ENCODE data around the gene CCDC124. TPM values are rescaled to one million over a fixed set of nuclear protein-coding genes. Genes with fewer than 3 reads are reported as not detected.

The CCDC124 gene
- total RNA-seq, 1 donor from 2014 or later: 15.7 TPM

DNA sequence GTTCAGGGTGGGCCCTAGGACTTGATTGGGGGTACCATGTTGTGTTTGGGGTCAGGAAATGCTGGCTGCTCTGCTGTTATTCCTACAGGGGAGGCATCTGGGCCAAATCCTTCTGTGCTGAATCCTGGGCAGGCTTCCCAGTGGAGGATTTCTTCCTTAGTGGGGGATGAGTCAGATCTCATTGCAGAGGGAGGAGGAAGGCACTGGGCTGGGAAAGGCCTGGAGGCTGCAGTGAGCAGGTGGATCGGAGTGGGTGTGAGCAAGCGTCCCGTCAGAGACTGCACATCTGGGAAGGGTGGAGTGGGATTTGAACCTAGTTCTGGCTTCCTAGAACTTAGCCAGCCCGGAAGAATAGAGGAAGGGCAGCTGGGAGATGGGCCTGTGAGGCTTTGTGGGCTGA is 11.5 kb downstream of the CCDC124 start:
- Histone ChIP-seq H3K4me3 (ENCODE audit: low read length in 3 of 3) (no peak overlapping the region), H3K36me3 (ENCODE audit: control insufficient read depth in 3 of 3, insufficient read depth in 3 of 3, low read length in 3 of 3) (peaks cover 3 to 10% (median 9%) of the 10 kb centered on the region in 3 donors), H3K27me3 (ENCODE audit: control insufficient read depth in 3 of 3, insufficient read depth in 3 of 3, low read length in 3 of 3) (peaks cover 3 to 5% (median 4%) of the 10 kb centered on the region in 3 donors), H3K27ac (ENCODE audit: low read depth, low read length) (no peak overlapping the region), H3K9ac (ENCODE audit: low read depth in 1 of 3, low read length in 3 of 3) (peak overlapping the region in 1 of 3 donors; percentile 16), H3K4me1 (ENCODE audit: control insufficient read depth in 3 of 3, insufficient read depth in 3 of 3, low read length in 3 of 3) (peaks cover 4 to 12% (median 8%) of the 10 kb centered on the region in 3 donors), H3K9me3 (ENCODE audit: control insufficient read depth in 3 of 3, low read length in 3 of 3) (no peaks in the 10 kb centered on the region)

DNA sequence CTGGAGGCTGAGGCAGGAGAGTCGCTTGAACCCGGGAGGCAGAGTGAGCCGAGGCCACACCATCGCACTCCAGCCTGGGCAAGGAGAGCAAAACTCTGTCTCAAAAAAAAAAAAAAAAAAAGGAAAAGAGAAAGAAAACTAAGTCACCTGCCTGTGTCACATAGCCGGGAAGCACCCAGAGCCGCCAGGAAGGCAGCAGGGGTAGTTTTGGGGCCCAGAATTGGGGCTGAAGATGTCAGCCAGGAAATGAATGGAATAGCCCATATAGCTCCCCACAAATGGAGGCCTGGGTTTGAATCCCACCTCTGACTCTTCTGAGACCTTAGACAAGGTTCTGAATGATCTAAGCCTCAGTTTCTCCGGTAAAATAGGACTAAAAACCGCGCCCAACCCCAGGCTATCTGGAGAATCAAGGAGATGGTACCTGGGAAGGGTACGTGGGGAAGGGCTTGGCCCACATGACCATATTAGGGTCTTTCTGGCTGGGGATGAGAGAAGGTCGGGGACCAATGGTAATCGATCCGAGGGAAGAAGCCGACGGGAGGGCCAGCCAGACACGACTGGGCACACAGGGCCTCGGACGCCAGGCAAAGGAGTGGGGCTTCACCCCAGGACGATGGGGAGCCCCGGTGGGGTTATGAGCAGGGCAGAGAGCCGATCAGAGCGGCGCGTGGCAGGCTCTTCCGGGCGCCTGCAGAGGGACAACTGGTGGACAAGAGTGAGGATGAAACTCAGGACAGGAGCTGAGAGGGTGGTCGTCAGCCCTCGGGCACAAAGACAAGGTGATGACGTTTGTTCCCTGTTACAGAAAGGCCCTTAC is 14.4 kb downstream of the CCDC124 start:
- Histone ChIP-seq H3K9me3 (ENCODE audit: control insufficient read depth in 3 of 3, low read length in 3 of 3) (no peaks in the 10 kb centered on the region), H3K4me1 (ENCODE audit: control insufficient read depth in 3 of 3, insufficient read depth in 3 of 3, low read length in 3 of 3) (peaks cover 12 to 35% (median 31%) of the 10 kb centered on the region in 3 donors), H3K9ac (ENCODE audit: low read depth in 1 of 3, low read length in 3 of 3) (peak overlapping the region in 2 of 3 donors; percentile 68 to 69), H3K36me3 (ENCODE audit: control insufficient read depth in 3 of 3, insufficient read depth in 3 of 3, low read length in 3 of 3) (peaks cover 0 to 3% (median 0%) of the 10 kb centered on the region in 3 donors), H3K27me3 (ENCODE audit: control insufficient read depth in 3 of 3, insufficient read depth in 3 of 3, low read length in 3 of 3) (peaks cover 28 to 34% (median 32%) of the 10 kb centered on the region in 3 donors), H3K4me3 (ENCODE audit: low read length in 3 of 3) (peak overlapping the region; percentile 69 to 75 (median 72)), H3K27ac (ENCODE audit: low read depth, low read length) (no peak overlapping the region)

DNA sequence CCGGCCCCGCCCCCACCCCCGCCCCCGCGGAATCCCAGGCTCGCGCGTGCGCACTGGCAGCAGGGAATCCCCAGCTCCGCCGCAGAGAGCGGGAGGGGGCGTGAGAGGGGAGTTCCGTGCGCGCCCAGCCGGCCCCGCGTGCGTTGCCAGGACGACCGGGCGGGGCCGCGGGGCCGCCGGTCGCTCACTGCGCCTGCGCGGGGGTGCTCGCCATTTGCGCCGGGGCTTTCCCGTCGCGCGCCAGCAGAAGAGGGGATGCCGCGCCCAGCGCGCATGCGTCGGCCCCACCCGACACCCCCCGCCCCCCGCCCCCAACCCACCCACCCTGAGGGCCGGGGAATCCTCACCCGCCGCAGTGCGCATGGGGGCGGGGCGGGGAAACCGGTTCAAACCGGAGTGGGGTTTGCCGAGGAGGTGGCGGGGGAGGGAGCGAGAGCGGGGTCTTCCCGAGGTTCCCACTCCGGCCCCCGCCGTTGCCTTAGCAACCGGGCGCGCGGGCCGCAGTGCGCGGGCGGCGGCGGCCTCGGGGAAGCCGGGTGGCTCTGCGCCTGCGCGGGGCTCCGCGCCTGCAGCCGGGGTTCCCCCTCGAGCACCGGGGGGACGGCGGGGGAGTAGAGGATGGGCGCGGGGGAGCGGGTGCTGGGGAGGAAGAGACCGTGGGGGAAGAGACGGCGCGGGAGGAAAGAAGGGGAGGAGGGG is 15.1 kb downstream of the CCDC124 start:
- Histone ChIP-seq H3K27ac (ENCODE audit: low read depth, low read length) (no peak overlapping the region), H3K9me3 (ENCODE audit: control insufficient read depth in 3 of 3, low read length in 3 of 3) (no peaks in the 10 kb centered on the region), H3K27me3 (ENCODE audit: control insufficient read depth in 3 of 3, insufficient read depth in 3 of 3, low read length in 3 of 3) (peaks cover 35 to 42% (median 40%) of the 10 kb centered on the region in 3 donors), H3K9ac (ENCODE audit: low read depth in 1 of 3, low read length in 3 of 3) (no peak overlapping the region), H3K4me1 (ENCODE audit: control insufficient read depth in 3 of 3, insufficient read depth in 3 of 3, low read length in 3 of 3) (peaks cover 18 to 42% (median 37%) of the 10 kb centered on the region in 3 donors), H3K36me3 (ENCODE audit: control insufficient read depth in 3 of 3, insufficient read depth in 3 of 3, low read length in 3 of 3) (peaks cover 0 to 3% (median 0%) of the 10 kb centered on the region in 3 donors), H3K4me3 (ENCODE audit: low read length in 3 of 3) (peak overlapping the region; percentile 69 to 75 (median 72))

DNA sequence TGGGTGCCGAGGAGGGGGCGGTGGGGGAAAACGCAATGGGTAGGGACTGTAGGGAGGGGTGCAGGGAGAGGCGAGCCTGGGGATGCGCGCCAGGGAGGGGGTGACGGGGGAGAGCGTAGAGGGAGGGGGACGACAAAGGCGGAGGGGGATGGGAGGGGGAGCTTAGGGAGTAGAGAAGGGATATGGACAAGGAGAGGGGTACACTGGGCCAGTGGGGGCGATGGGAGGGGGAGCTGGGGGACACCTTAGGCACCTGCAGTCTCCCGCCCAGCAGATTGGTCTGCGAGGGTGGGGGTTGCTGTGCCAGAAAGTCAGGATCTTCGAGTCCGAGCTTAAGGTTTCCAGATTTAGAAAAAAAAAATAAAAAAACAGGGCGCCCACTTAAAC is 15.7 kb downstream of the CCDC124 start:
- Histone ChIP-seq H3K27ac (ENCODE audit: low read depth, low read length) (no peak overlapping the region), H3K4me3 (ENCODE audit: low read length in 3 of 3) (peak overlapping the region in 1 of 3 donors; percentile 20), H3K4me1 (ENCODE audit: control insufficient read depth in 3 of 3, insufficient read depth in 3 of 3, low read length in 3 of 3) (peaks cover 18 to 42% (median 37%) of the 10 kb centered on the region in 3 donors), H3K9ac (ENCODE audit: low read depth in 1 of 3, low read length in 3 of 3) (no peak overlapping the region), H3K9me3 (ENCODE audit: control insufficient read depth in 3 of 3, low read length in 3 of 3) (no peaks in the 10 kb centered on the region), H3K36me3 (ENCODE audit: control insufficient read depth in 3 of 3, insufficient read depth in 3 of 3, low read length in 3 of 3) (peaks cover 0 to 3% (median 0%) of the 10 kb centered on the region in 3 donors), H3K27me3 (ENCODE audit: control insufficient read depth in 3 of 3, insufficient read depth in 3 of 3, low read length in 3 of 3) (peaks cover 41 to 47% (median 46%) of the 10 kb centered on the region in 3 donors)

DNA sequence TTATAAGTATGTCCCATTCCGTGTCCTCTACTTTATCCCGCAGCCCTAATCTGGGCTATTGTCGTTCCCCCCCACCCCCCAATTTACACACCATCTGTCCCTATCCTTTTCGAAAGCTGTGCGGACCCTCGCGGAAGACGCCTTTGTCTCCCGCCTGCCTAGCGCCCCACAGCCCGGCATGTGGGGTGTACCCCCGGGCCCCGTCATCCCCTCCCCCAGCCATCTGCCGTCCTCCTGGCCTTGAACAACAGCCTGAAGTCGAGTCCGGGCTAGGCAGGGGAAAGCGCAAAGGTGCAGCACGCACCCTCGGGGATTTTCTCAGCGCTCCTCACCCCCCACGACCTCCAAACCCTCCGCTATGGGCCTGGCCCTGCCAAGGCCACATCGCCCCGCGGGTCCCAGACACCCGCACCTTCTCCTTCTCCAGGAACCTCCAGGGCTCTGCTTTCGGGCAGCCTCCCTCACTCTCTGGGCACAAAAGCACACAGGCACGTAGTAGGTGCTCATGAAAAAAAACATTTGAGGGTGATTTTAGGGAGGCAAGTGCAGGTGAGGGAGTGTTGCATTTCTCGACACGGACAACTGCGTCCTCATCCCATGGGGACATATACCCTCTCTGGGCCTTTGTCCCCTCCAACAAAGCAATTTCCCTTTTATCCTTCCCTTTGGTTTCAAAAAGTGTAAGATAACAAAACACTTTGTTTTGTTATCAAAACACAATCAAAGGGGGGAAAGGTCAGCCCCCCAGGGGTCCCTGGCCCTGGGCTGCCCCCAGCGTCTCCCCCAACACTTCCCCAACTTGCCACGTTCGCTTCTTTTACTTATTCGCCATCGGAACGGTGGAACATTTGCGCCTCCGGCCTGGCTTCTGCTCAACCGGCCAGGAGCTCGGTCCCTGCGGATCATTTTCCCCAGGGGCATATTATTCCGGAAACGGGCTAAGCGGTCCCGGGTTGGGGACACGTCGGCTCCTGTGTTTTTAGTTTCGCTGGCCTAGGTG is 16.4 kb downstream of the CCDC124 start:
- Histone ChIP-seq H3K36me3 (ENCODE audit: control insufficient read depth in 3 of 3, insufficient read depth in 3 of 3, low read length in 3 of 3) (no peaks in the 10 kb centered on the region), H3K27ac (ENCODE audit: low read depth, low read length) (no peak overlapping the region), H3K27me3 (ENCODE audit: control insufficient read depth in 3 of 3, insufficient read depth in 3 of 3, low read length in 3 of 3) (peaks cover 47 to 55% (median 53%) of the 10 kb centered on the region in 3 donors), H3K9ac (ENCODE audit: low read depth in 1 of 3, low read length in 3 of 3) (no peak overlapping the region), H3K9me3 (ENCODE audit: control insufficient read depth in 3 of 3, low read length in 3 of 3) (no peaks in the 10 kb centered on the region), H3K4me3 (ENCODE audit: low read length in 3 of 3) (no peak overlapping the region), H3K4me1 (ENCODE audit: control insufficient read depth in 3 of 3, insufficient read depth in 3 of 3, low read length in 3 of 3) (peaks cover 18 to 42% (median 37%) of the 10 kb centered on the region in 3 donors)

DNA sequence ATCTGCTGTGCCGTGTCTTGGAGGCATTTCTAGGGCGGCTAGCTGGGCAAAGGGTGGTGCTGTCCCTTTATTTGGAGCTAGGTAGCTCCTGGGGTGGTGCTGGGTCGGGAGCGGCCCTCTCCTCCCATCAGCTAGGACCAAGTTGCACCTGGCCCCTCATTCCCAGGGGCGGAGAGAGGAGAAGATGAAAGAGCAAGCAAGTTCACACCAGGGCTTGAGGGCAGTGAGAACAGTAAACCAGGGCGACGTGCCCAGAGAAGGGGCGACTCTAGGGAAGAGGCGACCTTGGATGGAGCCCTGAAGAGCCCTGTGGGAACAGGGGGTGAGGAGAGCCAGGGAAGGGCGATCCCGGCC is 17.1 kb downstream of the CCDC124 start:
- H3K4me3 ChIP-seq (ENCODE audit: low read length in 3 of 3): peak overlapping the region in 1 of 3 donors; percentile 22
- H3K9ac ChIP-seq (ENCODE audit: low read depth in 1 of 3, low read length in 3 of 3): no peak overlapping the region
- no peaks in the 10 kb centered on the region for H3K9me3 ChIP-seq (ENCODE audit: control insufficient read depth in 3 of 3, low read length in 3 of 3)
- no peak overlapping the region for H3K27ac ChIP-seq (ENCODE audit: low read depth, low read length)
- peaks cover 18 to 42% (median 37%) of the 10 kb centered on the region in 3 donors for H3K4me1 ChIP-seq (ENCODE audit: control insufficient read depth in 3 of 3, insufficient read depth in 3 of 3, low read length in 3 of 3)
- no peaks in the 10 kb centered on the region for H3K36me3 ChIP-seq (ENCODE audit: control insufficient read depth in 3 of 3, insufficient read depth in 3 of 3, low read length in 3 of 3)
- peaks cover 53 to 62% (median 60%) of the 10 kb centered on the region in 3 donors for H3K27me3 ChIP-seq (ENCODE audit: control insufficient read depth in 3 of 3, insufficient read depth in 3 of 3, low read length in 3 of 3)

DNA sequence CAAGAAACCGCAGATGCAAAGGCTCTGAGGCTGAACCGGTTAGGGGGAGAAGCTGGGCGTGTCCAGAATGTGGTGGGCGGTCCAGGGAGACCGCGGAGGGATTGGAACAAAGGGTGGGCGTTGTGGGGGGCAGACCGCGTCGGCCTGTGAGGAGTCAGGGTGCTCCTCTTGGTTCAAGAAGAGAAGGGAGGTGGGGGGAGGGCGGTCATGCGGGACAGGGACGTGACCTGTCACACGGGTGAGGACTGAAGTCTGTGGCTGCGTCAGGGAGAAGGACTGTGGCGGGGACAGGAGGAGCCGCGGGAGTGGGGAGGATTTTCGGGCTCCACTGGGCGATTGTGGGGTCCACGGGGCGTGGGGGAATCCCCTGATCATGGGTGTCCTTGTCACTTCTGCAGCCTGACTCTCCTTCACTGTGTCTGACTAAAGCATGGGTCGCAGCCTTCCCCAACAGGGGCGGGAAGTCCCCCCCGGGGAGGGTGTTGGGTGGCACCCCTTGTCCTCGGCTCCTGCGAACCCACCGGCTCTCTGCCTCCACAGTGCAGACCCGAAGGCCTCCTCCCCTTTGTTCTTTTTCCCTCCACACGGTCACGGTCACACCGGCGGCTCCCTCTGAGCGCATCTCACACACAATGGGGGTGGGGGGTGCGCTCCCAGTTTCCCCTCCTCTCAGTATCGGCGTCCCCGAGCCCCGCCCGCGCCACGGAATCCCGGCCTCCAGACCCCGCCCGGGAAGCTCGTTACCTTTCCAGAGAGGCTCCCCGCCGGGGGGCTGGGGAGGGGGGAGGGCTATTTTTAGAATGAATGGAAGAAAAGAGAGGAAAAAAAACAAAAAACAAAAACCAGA is 17.7 kb downstream of the CCDC124 start:
- H3K4me1 ChIP-seq (ENCODE audit: control insufficient read depth in 3 of 3, insufficient read depth in 3 of 3, low read length in 3 of 3): peaks cover 18 to 42% (median 37%) of the 10 kb centered on the region in 3 donors
- H3K9me3 ChIP-seq (ENCODE audit: control insufficient read depth in 3 of 3, low read length in 3 of 3): no peaks in the 10 kb centered on the region
- no peak overlapping the region for H3K27ac ChIP-seq (ENCODE audit: low read depth, low read length)
- no peaks in the 10 kb centered on the region for H3K36me3 ChIP-seq (ENCODE audit: control insufficient read depth in 3 of 3, insufficient read depth in 3 of 3, low read length in 3 of 3)
- peak overlapping the region in 1 of 3 donors; percentile 22 for H3K4me3 ChIP-seq (ENCODE audit: low read length in 3 of 3)
- no peak overlapping the region for H3K9ac ChIP-seq (ENCODE audit: low read depth in 1 of 3, low read length in 3 of 3)
- H3K27me3 ChIP-seq (ENCODE audit: control insufficient read depth in 3 of 3, insufficient read depth in 3 of 3, low read length in 3 of 3): peaks cover 53 to 63% (median 62%) of the 10 kb centered on the region in 3 donors

DNA sequence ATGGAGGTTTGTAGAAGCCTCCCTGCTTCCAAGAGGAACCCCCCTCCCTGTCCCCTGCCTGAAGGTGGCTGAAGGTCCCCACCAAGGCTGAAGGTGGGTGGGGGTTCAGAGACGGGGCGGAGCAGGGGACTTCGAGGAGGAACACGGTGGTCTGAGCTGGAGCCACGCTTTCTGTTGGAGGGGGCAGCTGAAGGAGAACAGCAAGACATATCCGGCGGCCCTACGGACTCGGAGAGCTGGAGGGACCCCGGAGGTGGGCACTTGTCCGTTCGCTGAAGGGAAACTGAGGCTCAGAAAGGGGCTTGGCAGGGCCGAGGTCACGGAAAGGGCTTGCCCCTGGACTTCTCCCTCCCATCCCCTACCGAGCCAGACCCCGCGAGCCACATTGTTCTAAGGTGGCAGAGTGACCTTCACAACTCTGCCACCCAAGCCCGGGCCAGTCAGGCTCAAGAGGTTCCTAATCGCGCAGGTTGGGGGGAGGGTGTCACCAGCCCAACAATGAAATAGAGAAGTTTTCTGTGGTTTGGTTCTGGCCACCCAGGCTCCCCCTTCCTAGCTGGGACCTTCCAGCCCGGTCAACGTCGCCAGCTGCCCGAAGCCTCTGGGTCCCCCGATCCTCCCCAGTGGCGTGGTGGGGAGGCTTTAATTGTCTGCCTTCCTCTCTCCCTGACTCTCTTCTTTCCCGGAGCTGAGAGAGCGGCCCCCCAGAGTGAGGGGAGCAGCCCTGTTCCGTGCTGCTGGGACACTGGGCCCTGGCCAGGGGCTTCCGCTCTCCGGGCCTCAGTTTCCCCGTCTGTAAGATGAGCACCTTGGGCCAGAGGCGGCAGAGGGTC is 18.6 kb downstream of the CCDC124 start:
- H3K27me3 ChIP-seq (ENCODE audit: control insufficient read depth in 3 of 3, insufficient read depth in 3 of 3, low read length in 3 of 3): peaks cover 59 to 70% (median 68%) of the 10 kb centered on the region in 3 donors
- H3K4me1 ChIP-seq (ENCODE audit: control insufficient read depth in 3 of 3, insufficient read depth in 3 of 3, low read length in 3 of 3): peaks cover 18 to 42% (median 37%) of the 10 kb centered on the region in 3 donors
- H3K27ac ChIP-seq (ENCODE audit: low read depth, low read length): no peak overlapping the region
- H3K9me3 ChIP-seq (ENCODE audit: control insufficient read depth in 3 of 3, low read length in 3 of 3): no peaks in the 10 kb centered on the region
- H3K36me3 ChIP-seq (ENCODE audit: control insufficient read depth in 3 of 3, insufficient read depth in 3 of 3, low read length in 3 of 3): no peaks in the 10 kb centered on the region
- no peak overlapping the region for H3K9ac ChIP-seq (ENCODE audit: low read depth in 1 of 3, low read length in 3 of 3)
- no peak overlapping the region for H3K4me3 ChIP-seq (ENCODE audit: low read length in 3 of 3)
